Stimulated activated CD8-positive, alpha-beta memory T cell treated with anti-CD3 and anti-CD28 coated beads, Interleukin-15, amount 100 ng/mL, for 48 hours (primary cell): ENCODE results near the gene TBC1D9.
"Not testable (repeated sequence)": the region's sequence is repeated elsewhere in the genome, so short reads cannot be mapped to it uniquely, and the experiment has no call there.

Source experiments
- DNase-seq, 2 donors: peaks; one replicate each; pipeline ENCODE4 v3.0.0-alpha.2; 2020; ENCODE audit warnings: low read depth in 2 of 2

Gene TBC1D9

GRCh38 chr4:140756319-140757231 is at the start of gene TBC1D9:
TSS of gene TBC1D9 (minus strand) at chr4:140756385. CDS start at chr4:140756045, 340 bp downstream.
- no peak for DNase-seq

GRCh38 chr4:140805293-140805692 is 49.1 kb upstream of the TBC1D9 start:
- DNase-seq, result no peak

- DNase-seq, result no peak
These were observed 46.4 kb upstream of the TBC1D9 start for GRCh38 chr4:140802591-140802990.

DNA sequence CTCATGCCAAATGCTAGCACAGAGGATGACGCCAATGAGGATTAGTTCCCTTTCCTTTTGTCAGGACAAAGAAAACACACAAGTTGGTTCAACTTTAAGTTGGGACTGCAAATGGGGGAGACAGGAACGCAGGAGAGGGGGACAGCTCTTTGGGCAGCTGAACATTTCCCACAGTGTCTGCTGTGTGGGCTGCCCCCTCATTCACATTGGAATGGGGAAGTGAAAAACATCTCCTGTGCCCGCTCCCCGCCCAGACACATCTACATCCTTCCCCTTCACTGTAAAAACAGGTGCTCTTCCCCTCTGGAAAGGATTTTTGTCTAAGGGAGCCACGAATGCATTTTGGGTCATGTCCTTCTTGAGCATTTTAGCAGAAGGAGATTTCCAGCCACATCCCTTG is 44.5 kb upstream of the TBC1D9 start:
- no peak for DNase-seq

GRCh38 chr4:140799686-140800225 is 43.6 kb upstream of the TBC1D9 start:
- DNase-seq, result no peak

- DNase-seq, result no peak
These were observed 37.1 kb upstream of the TBC1D9 start for GRCh38 chr4:140793291-140793690.

DNA sequence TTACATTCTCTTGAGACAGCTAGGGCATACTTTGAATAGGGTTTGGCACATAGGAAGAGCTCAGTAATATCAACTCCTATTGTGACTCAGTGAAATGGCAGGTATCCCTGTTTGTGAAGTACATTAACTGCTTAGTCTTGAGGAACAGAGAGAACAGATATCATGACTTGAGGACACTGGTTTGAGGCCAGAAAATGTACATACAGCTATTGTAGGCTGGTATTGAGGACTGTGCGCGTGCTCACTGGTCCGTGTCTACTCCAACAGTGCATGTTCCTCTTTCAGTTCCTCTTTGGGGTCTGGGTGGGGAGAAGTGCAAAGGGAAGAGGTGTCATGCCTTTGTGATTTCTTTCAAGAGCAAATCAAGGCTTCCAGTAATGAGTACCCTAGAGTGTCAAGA is 34.6 kb upstream of the TBC1D9 start:
- no peak for DNase-seq

- DNase-seq, result no peak
These were observed 34.0 kb upstream of the TBC1D9 start for GRCh38 chr4:140790171-140790570.

DNA sequence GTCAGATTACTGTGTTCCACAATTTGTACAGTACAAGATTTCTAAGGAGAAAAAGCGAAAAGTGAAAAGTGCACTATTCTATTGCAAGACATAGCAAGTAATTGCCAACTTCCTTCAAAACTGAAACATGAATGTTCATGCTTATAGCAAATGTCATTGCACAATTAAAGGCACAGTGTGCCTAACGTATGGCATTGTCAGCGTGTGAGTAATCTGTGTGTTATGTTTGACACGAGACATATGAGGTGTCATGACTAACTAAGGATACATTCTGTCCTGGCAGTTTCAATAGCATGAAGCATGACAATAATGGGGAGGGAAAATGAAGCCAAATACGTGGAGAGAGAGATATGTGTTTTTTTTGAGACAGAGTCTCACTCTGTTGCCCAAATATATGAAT is 33.6 kb upstream of the TBC1D9 start:
- no peak for DNase-seq

- DNase-seq, result not testable (repeated sequence)
These were observed 26.6 kb upstream of the TBC1D9 start for GRCh38 chr4:140782787-140783186.

DNA sequence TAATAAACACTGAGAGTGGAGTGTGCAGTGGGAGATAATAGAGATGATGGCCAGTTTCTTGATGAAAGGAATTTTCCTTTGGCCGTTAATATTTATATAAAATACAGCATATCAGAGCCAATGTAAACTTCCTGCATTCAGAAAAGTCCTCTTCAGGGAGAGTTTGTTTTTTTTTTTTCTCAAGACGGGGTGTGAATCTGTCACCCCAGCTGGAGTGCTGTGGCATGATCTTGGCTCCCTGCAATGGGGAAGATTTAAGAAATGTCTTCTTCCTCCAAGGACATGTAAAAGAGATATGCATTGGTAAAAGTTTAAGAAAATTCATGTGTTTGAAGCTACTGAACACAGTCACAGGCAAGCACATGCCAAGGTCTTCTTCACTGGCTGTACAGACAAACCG is 25.4 kb upstream of the TBC1D9 start:
- DNase-seq, result no peak

DNA sequence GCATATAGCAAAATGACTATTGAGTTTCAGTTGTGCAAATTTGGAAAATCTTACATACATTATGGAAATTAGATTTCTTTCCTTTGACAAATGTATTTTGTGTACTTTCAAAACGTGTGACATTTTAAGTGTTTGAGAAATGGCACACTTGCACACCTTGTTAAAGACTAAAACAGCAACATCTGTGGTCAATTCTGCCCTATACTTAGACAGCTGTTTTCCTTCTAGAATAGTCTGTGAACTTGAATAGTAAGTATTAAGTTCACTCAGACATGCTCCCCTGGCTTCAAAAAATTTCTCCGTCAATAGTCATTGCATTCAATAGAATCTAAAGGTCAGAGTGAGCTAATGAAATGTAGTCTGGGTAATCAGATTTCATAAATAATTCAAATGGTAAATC is 21.7 kb upstream of the TBC1D9 start:
- DNase-seq, result no peak

- no peak for DNase-seq
These were observed 21.2 kb upstream of the TBC1D9 start for GRCh38 chr4:140777386-140777785.

DNA sequence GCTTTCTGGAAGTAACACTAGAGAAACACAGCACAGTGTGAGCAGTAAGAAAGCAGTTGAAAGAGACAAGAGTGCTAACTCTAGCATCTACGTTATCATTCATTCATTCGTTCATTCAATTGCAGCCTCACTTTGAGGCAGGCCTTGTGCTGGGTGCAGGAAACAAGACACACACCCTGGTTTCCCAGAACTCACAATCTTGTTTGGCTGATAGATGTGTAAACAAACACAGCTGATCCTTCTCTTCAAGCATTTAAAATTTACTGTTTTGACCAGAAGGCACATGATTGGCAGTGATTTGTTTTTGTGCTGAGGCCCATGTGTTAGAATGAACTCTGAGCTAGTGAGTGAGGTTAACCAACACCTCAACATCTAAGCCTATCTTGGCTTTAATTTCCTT is 20.4 kb upstream of the TBC1D9 start:
- no peak for DNase-seq

DNA sequence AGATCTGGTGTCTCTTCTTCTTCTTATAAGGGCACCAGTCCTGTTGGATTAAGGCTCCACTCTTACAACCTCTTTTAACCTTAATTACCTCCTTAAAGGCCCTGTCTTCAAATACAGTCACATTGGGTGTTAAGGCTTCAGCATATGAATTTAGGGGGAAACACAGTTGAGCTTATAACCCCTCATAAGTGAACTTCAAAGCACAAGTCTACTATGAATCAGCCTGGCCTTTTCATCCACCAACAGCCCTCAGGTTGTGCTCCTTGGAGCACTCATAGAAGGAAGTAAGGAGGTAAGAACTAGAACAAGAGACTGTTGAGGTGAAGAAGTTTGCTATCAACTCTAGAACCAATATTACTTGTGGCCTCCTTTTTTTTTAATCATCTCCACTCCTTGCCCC is 18.8 kb upstream of the TBC1D9 start:
- DNase-seq, result no peak

- no peak for DNase-seq
These were observed 18.3 kb upstream of the TBC1D9 start for GRCh38 chr4:140774510-140774909.

GRCh38 chr4:140769209-140769608 is 13.0 kb upstream of the TBC1D9 start:
- DNase-seq, result no peak

- DNase-seq, result no peak
These were observed 8.7 kb upstream of the TBC1D9 start for GRCh38 chr4:140764785-140765392.

DNA sequence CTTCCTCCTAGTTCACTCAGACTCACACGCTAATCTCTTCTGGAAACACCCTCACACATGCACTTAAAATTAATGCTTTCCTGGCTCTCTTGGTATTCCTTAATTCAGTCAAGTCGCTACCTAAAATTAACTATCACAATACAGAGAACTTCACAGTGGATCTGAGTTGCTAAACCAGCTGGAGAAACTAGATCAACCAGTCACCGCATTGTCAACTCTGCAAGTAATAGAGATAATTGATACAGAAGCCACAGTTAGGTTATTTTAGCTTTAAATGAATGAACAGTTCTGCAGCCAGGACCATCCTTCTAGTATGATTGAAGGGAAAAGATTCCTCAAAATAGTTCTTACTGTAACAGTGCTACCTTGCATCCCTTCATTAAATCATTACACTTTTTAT is 6.0 kb upstream of the TBC1D9 start:
- no peak for DNase-seq

DNA sequence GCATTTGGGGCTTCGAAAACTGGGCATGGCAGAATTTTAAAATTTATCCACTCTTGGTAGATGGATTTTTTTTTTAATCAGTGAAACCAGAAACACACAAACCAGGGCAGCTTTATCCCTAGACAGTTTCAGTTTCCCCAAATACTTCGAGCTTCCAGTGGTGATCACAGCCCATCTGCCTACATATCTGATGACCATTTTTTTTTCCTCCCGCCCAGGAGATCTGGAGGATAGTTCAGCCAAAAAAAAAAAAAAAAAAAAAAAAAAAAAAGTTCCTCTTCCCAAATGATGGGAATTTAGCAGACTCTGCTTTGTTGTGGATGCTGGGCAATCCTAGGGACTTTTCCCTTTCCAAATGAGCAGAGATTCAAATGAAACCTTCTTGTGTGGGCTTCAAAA is 1.0 kb upstream of the TBC1D9 start:
- DNase-seq, result no peak

- no peak for DNase-seq
These were observed 339 bp downstream of the TBC1D9 start for GRCh38 chr4:140755774-140756318.

DNA sequence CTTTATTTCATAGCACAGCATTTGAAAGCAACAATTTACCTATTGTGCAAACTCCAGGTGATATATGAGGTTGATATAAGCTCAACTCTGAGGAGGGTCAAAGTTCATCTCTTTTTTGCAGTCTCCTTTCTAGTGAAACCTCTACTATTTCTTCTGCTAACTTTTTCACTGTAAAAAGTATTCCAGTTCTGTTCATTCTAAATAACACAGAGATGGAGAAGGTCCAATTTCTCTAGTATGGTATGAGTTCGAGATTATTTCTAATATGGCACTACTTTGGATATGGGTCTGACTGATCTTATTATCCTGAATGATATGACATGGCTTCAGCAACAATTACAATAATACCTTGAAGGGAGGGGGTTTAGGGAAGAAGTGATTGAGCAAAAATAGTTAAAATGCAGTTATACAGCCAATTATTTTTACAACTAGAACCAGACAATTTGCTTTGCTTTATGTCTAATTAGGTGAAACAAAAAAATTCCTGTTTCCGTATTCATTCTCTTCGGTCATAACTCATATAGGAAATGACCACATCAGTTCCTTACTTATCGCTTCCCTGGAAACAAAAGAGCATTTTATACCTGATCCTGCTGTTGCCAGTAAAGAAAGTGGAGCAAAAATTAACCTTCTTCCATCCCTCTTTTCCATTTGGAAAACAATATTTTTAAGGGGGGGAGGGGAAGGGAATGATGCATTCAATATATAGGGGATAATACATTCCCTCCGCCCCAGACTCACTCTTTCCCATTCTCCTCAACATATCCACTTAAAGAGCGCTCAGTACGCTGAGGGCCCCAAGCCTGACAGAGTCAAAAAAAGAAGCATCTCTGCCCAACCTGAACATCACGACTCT is 1.0 kb downstream of the TBC1D9 start:
- DNase-seq, result no peak
